Activated CD4-positive, alpha-beta T cell treated with anti-CD3 and anti-CD28 coated beads, Interleukin-2, amount 10 ng/mL, durations not matched to agents 7 days and 5 days (primary cell): ENCODE data around the gene SLC7A10. TPM values are rescaled to one million over a fixed set of nuclear protein-coding genes. Genes with fewer than 3 reads are reported as not detected.

ENCODE experiments used
- CTCF ChIA-PET: fragments of 350-600 bp; sonication (Branson Sonifier 250); formaldehyde crosslinking; loops from one replicate; lab custom pipeline; 2021; ENCODE audit warnings: antibody characterized with exemption; lab: Charles Lee
- POLR2A ChIA-PET: fragments of 350-600 bp; sonication (Branson Sonifier 250); formaldehyde crosslinking; loops from one replicate; lab custom pipeline; 2021; ENCODE audit warnings: antibody characterized with exemption; lab: Charles Lee
- DNase-seq: peaks from one replicate; pipeline ENCODE4 v3.0.0-alpha.2; 2020
- H3K27ac Mint-ChIP-seq: one replicate; pipeline ENCODE4 v1.8.0; 2021; ENCODE audit warnings: mild to moderate bottlenecking, moderate library complexity, mixed read lengths
- H3K27me3 Mint-ChIP-seq: one replicate; pipeline ENCODE4 v1.8.0; 2021; ENCODE audit warnings: mixed read lengths
- H3K36me3 Mint-ChIP-seq: one replicate; pipeline ENCODE4 v1.8.0; 2021; ENCODE audit warnings: low read depth, mixed read lengths
- H3K4me1 Mint-ChIP-seq: one replicate; pipeline ENCODE4 v1.8.0; 2021; ENCODE audit warnings: mixed read lengths
- H3K4me3 Mint-ChIP-seq: one replicate; pipeline ENCODE4 v1.8.0; 2021; ENCODE audit warnings: mild to moderate bottlenecking, moderate library complexity, mixed read lengths
- H3K9me3 Mint-ChIP-seq: one replicate; pipeline ENCODE4 v1.8.0; 2021; ENCODE audit warnings: mixed read lengths
- total RNA-seq, 2 experiments: library from RNA; stranded (reverse); gene quantifications; one replicate each; pipeline ENCODE4 v1.2.3, GENCODE V29; 2021

The SLC7A10 gene
- total RNA-seq, 2 experiments from 2014 or later: not detected

- CTCF ChIA-PET: no interaction called here
- POLR2A ChIA-PET: no interaction called here
These were observed 24.9 kb upstream of the SLC7A10 start for GRCh38 chr19:33250500-33250899.

GRCh38 chr19:33249740-33250366, 24.2 kb upstream of the SLC7A10 start:
- H3K4me3 Mint-ChIP-seq: no peak overlapping the region
- H3K36me3 Mint-ChIP-seq: no peaks in the 10 kb centered on the region
- H3K27ac Mint-ChIP-seq: no peak overlapping the region
- DNase-seq: no peak
- no peaks in the 10 kb centered on the region for H3K27me3 Mint-ChIP-seq
- ChIA-PET CTCF (no interaction called here), POLR2A (no interaction called here)
- no peaks in the 10 kb centered on the region for H3K9me3 Mint-ChIP-seq
- no peaks in the 10 kb centered on the region for H3K4me1 Mint-ChIP-seq

More at GRCh38 chr19:33250500-33250899, 24.9 kb upstream of the SLC7A10 start:
- Mint-ChIP-seq H3K36me3 (no peaks in the 10 kb centered on the region), H3K4me3 (no peak overlapping the region), H3K27ac (no peak overlapping the region), H3K9me3 (no peaks in the 10 kb centered on the region), H3K4me1 (no peaks in the 10 kb centered on the region), H3K27me3 (no peaks in the 10 kb centered on the region)
- no peak for DNase-seq

- Mint-ChIP-seq H3K4me1 (no peaks in the 10 kb centered on the region), H3K9me3 (no peaks in the 10 kb centered on the region), H3K36me3 (no peaks in the 10 kb centered on the region), H3K4me3 (no peak overlapping the region), H3K27ac (no peak overlapping the region), H3K27me3 (no peaks in the 10 kb centered on the region)
- no peak for DNase-seq
- ChIA-PET CTCF (no interaction called here), POLR2A (no interaction called here)
These were observed 23.4 kb upstream of the SLC7A10 start for GRCh38 chr19:33248954-33249613.

- Mint-ChIP-seq H3K36me3 (no peaks in the 10 kb centered on the region), H3K9me3 (no peaks in the 10 kb centered on the region), H3K4me3 (no peak overlapping the region), H3K27me3 (no peaks in the 10 kb centered on the region), H3K4me1 (no peaks in the 10 kb centered on the region), H3K27ac (no peak overlapping the region)
- POLR2A ChIA-PET: no interaction called here
- DNase-seq: no peak
- CTCF ChIA-PET: no interaction called here
These were observed 22.9 kb upstream of the SLC7A10 start for GRCh38 chr19:33248553-33248953.

GRCh38 chr19:33248104-33248503, 22.5 kb upstream of the SLC7A10 start:
- H3K9me3 Mint-ChIP-seq: no peaks in the 10 kb centered on the region
- no peaks in the 10 kb centered on the region for H3K36me3 Mint-ChIP-seq
- ChIA-PET CTCF (no interaction called here), POLR2A (no interaction called here)
- H3K4me3 Mint-ChIP-seq: no peak overlapping the region
- no peaks in the 10 kb centered on the region for H3K27me3 Mint-ChIP-seq
- no peak for DNase-seq
- no peaks in the 10 kb centered on the region for H3K4me1 Mint-ChIP-seq
- no peak overlapping the region for H3K27ac Mint-ChIP-seq

- Mint-ChIP-seq H3K4me1 (no peaks in the 10 kb centered on the region), H3K27ac (no peak overlapping the region), H3K36me3 (no peaks in the 10 kb centered on the region), H3K4me3 (no peak overlapping the region), H3K9me3 (no peaks in the 10 kb centered on the region), H3K27me3 (no peaks in the 10 kb centered on the region)
- no peak for DNase-seq
- ChIA-PET CTCF (interaction anchor here (1.0 kb wide), 1 partner anchor 63 kb away, joined by 3 read pairs; no protein-coding TSS in a partner anchor), POLR2A (no interaction called here)
These were observed 21.8 kb upstream of the SLC7A10 start for GRCh38 chr19:33247441-33247819.

GRCh38 chr19:33246709-33247440, 21.2 kb upstream of the SLC7A10 start:
- DNase-seq: no peak
- ChIA-PET CTCF (interaction anchor here (1.0 to 1.1 kb wide), 2 partner anchors 63 to 159 kb away, joined by 3 to 6 read pairs; no protein-coding TSS in a partner anchor), POLR2A (no interaction called here)
- Mint-ChIP-seq H3K27me3 (no peaks in the 10 kb centered on the region), H3K36me3 (no peaks in the 10 kb centered on the region), H3K9me3 (no peaks in the 10 kb centered on the region), H3K4me3 (no peak overlapping the region), H3K4me1 (no peaks in the 10 kb centered on the region), H3K27ac (no peak overlapping the region)

GRCh38 chr19:33245948-33246708, 20.5 kb upstream of the SLC7A10 start:
- H3K9me3 Mint-ChIP-seq: no peaks in the 10 kb centered on the region
- DNase-seq: no peak
- ChIA-PET POLR2A (no interaction called here), CTCF (interaction anchor here (1.0 to 1.1 kb wide), 2 partner anchors 37 to 160 kb away, joined by 3 to 6 read pairs; no protein-coding TSS in a partner anchor)
- H3K36me3 Mint-ChIP-seq: no peaks in the 10 kb centered on the region
- no peak overlapping the region for H3K27ac Mint-ChIP-seq
- no peak overlapping the region for H3K4me3 Mint-ChIP-seq
- no peaks in the 10 kb centered on the region for H3K4me1 Mint-ChIP-seq
- H3K27me3 Mint-ChIP-seq: no peaks in the 10 kb centered on the region

GRCh38 chr19:33242911-33243310, 17.3 kb upstream of the SLC7A10 start:
- H3K9me3 Mint-ChIP-seq: no peaks in the 10 kb centered on the region
- H3K36me3 Mint-ChIP-seq: no peaks in the 10 kb centered on the region
- ChIA-PET POLR2A (no interaction called here), CTCF (interaction anchor here (1.4 to 1.5 kb wide), 2 partner anchors 163 to 173 kb away, joined by 3 to 4 read pairs; no protein-coding TSS in a partner anchor)
- H3K4me3 Mint-ChIP-seq: no peak overlapping the region
- no peaks in the 10 kb centered on the region for H3K4me1 Mint-ChIP-seq
- H3K27me3 Mint-ChIP-seq: no peaks in the 10 kb centered on the region
- no peak overlapping the region for H3K27ac Mint-ChIP-seq
- no peak for DNase-seq

- H3K4me3 Mint-ChIP-seq: no peak overlapping the region
- CTCF ChIA-PET: no interaction called here
- no peaks in the 10 kb centered on the region for H3K9me3 Mint-ChIP-seq
- no peak overlapping the region for H3K27ac Mint-ChIP-seq
- POLR2A ChIA-PET: no interaction called here
- no peaks in the 10 kb centered on the region for H3K36me3 Mint-ChIP-seq
- no peaks in the 10 kb centered on the region for H3K4me1 Mint-ChIP-seq
- H3K27me3 Mint-ChIP-seq: no peaks in the 10 kb centered on the region
- no peak for DNase-seq
These were observed 16.5 kb upstream of the SLC7A10 start for GRCh38 chr19:33242131-33242530.

GRCh38 chr19:33241530-33242101, 16.0 kb upstream of the SLC7A10 start:
- Mint-ChIP-seq H3K27ac (no peak overlapping the region), H3K4me3 (no peak overlapping the region), H3K9me3 (no peaks in the 10 kb centered on the region), H3K36me3 (no peaks in the 10 kb centered on the region), H3K27me3 (no peaks in the 10 kb centered on the region), H3K4me1 (no peaks in the 10 kb centered on the region)
- ChIA-PET POLR2A (no interaction called here), CTCF (interaction anchor here (0.6 kb wide), 1 partner anchor 1104 kb away, joined by 3 read pairs; no protein-coding TSS in a partner anchor)
- no peak for DNase-seq

- H3K4me1 Mint-ChIP-seq: no peaks in the 10 kb centered on the region
- no peaks in the 10 kb centered on the region for H3K27me3 Mint-ChIP-seq
- no peak overlapping the region for H3K27ac Mint-ChIP-seq
- POLR2A ChIA-PET: no interaction called here
- CTCF ChIA-PET: interaction anchor here (0.6 kb wide), 1 partner anchor 1104 kb away, joined by 3 read pairs; no protein-coding TSS in a partner anchor
- no peak overlapping the region for H3K4me3 Mint-ChIP-seq
- DNase-seq: no peak
- H3K9me3 Mint-ChIP-seq: no peaks in the 10 kb centered on the region
- H3K36me3 Mint-ChIP-seq: no peaks in the 10 kb centered on the region
These were observed 15.5 kb upstream of the SLC7A10 start for GRCh38 chr19:33241091-33241529.
